Right cardiac atrium (tissue), 5 donors: ENCODE results near the gene BPIFB2. TPM values are rescaled to one million over a fixed set of nuclear protein-coding genes. Genes with fewer than 3 reads are reported as not detected.

Experiments
- ATAC-seq, 2 donors: fragments of 200-7000 bp; cut with Tn5 transposase; one replicate each; pipeline versions ENCODE4 v1.8.0 to v1.9.1; 2020; ENCODE audit warnings: moderate library complexity in 2 of 2, mild to moderate bottlenecking in 1 of 2
- DNase-seq, 3 donors: peaks; one replicate each; pipeline ENCODE4 v3.0.0-alpha.2; 2020
- H3K27ac ChIP-seq: one replicate; pipeline ENCODE4 v1.5.1; 2013; ENCODE audit warnings: mild to moderate bottlenecking, low read length, control low read depth, moderate library complexity
- H3K27me3 ChIP-seq: one replicate; pipeline ENCODE4 v1.6.1; 2013; ENCODE audit not compliant: control insufficient read depth, insufficient read depth
- H3K4me1 ChIP-seq: one replicate; pipeline ENCODE4 v1.6.1; 2013; ENCODE audit warnings: low read length; ENCODE audit not compliant: control insufficient read depth, insufficient read depth
- H3K4me3 ChIP-seq: one replicate; pipeline ENCODE4 v1.5.1; 2013; ENCODE audit warnings: low read length, control low read depth
- H3K9me3 ChIP-seq: one replicate; pipeline ENCODE4 v1.6.1; 2013; ENCODE audit warnings: low read length; ENCODE audit not compliant: control insufficient read depth
- WGBS: extraction: QIAGEN DNeasy Blood & Tissue Kit; methylation state at CpG from one replicate; pipeline ENCODE4 v1.1.7; 2013; 5-methylcytosine and 5-hydroxymethylcytosine counted together
- intact Hi-C, 4 donors: fragments of 100-400 bp; cut with DNase I; formaldehyde crosslinking; loops; one replicate each; pipeline versions ENCODE4 v1.11.0 to v1.14.0; 2022 to 2023
- polyA plus RNA-seq: library from polyadenylated mRNA; stranded (reverse); fragments of 200-250 nt; gene quantifications from one replicate; pipeline ENCODE4 v1.2.3, GENCODE V29; 2013
- total RNA-seq, 4 donors: library from RNA; stranded (reverse); fragmentation: NEBNext Ultra II Directional; extraction: Animal tissue kit (Norgen Biotek cat#: 25700); gene quantifications; one replicate each; pipeline ENCODE4 v1.2.1, GENCODE V29; 2021
- donor health status: healthy with polysubstance abuse.
- donor health status: DM: no; HTN: yes; CAD: no.
- donor health status: DM: no; HTN: no; CAD: no.
- donor health status: DM: no; HTN: yes; CAD: no; lungs with severe emphysema.
- donor health status: DM: yes; HTN: yes; CAD: no.

Gene BPIFB2
- total and polyA plus RNA-seq, 5 donors, result not detected

GRCh38 chr20:33004141-33004751 is 3.3 kb upstream of the BPIFB2 start, which contains the start of gene SUN5:
TSS of gene SUN5 (minus strand) at chr20:33004433. CDS start at chr20:33004340, 93 bp downstream.
- H3K4me3 ChIP-seq, result no peak within 1 kb of the TSS
- ATAC-seq (no peak), DNase-seq (no peak)
- H3K4me1 ChIP-seq, result no peaks in the 10 kb centered on the region
- H3K27me3 ChIP-seq, result no peaks in the 10 kb centered on the region
- H3K27ac ChIP-seq, result no peak within 1 kb of the TSS
- intact Hi-C loops, result no loop called here
- WGBS, result 80% methylated on average over 6 of the region's 6 CpGs
- H3K9me3 ChIP-seq, result no peaks in the 10 kb centered on the region

GRCh38 chr20:33005132-33005566 is 2.4 kb upstream of the BPIFB2 start:
- H3K4me3 ChIP-seq, result no peak overlapping the region
- no peak overlapping the region for H3K27ac ChIP-seq
- H3K9me3 ChIP-seq, result no peaks in the 10 kb centered on the region
- intact Hi-C loops, result no loop called here
- H3K27me3 ChIP-seq, result no peaks in the 10 kb centered on the region
- ATAC-seq (no peak), DNase-seq (no peak)
- 47% methylated on average over 4 of the region's 4 CpGs for WGBS
- no peaks in the 10 kb centered on the region for H3K4me1 ChIP-seq

GRCh38 chr20:33005908-33006775 is 1.4 kb upstream of the BPIFB2 start:
- WGBS, result 75% methylated on average over 8 of the region's 8 CpGs

DNA sequence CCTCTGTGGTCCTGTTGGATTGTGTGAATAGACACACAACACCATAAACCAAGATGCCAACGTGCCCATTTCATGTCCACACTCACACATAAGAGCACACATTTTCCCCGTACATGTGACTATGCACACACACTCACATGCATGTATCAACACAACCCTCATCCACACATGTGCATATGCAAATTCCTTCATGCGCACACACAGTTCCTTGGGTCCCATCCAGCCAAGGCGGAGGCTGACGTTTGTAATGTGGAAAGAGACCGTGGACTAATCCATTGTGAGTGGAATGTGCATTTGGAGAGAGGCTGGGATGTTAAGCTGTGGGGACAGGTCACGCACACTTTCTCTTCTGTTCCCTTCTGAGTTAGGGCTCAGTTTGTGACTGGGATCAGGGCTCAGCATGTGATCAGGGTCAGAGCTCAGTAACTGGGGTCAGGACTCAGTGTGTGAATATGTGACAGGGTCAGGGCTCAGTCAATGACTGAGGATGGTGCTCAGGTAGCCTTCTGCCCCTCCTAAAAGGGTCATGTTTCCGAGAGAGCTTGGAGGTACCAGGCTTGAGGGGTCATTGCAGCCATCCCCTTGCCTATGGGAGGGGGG is 628 bp upstream of the BPIFB2 start:
- Histone ChIP-seq H3K27me3 (no peaks in the 10 kb centered on the region), H3K4me3 (no peak overlapping the region), H3K4me1 (no peaks in the 10 kb centered on the region), H3K9me3 (no peaks in the 10 kb centered on the region), H3K27ac (no peak overlapping the region)
- ATAC-seq, result no peak
- DNase-seq, result no peak
- intact Hi-C loops, result no loop called here
- 84% methylated on average over 8 of the region's 8 CpGs for WGBS

More at GRCh38 chr20:33005908-33006775, 1.4 kb upstream of the BPIFB2 start:
- Histone ChIP-seq H3K27me3 (no peaks in the 10 kb centered on the region), H3K27ac (no peak overlapping the region), H3K9me3 (no peaks in the 10 kb centered on the region), H3K4me1 (no peaks in the 10 kb centered on the region), H3K4me3 (no peak overlapping the region)
- intact Hi-C loops, result no loop called here
- DNase-seq (no peak), ATAC-seq (no peak)

DNA sequence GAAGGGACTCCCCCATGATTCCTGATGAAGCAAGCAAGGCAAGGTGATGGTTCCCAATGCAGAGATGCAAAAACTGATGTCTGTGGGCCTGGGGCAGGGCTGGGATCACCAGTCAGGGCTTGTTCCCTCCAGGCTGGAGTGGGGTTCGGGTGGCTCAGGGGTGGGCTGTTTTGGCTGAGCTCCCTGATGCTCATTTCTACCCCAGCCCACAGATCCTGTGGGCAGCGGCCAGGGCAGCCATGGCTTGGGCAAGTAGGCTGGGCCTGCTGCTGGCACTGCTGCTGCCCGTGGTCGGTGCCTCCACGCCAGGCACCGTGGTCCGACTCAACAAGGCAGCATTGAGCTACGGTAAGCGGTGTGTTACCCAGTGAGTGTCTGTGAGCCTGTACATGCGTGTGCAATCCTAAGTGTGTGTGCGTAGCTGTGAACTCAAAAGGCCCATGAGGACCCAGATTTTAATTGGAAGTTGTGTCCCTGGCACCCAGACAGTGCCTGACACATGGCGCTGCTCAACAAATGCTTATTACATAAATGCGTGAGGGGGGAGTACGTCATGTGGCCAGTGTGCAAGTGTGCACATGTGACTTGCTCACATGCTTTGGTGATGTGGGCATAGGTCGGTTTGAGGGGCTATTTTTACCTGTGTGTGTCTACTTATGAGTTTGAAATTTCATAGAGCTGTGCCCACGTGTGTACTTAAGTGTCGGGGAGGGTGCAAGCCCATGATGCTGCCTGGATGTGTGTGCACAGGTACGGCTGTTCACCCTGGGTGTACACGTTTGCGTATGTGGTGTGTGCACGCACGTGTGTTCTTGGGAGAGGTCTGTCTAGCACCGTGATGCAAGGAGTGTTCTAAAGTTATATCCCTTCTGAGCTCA is 1.1 kb downstream of the BPIFB2 start:
- 85% methylated on average over 23 of the region's 23 CpGs for WGBS
- no peak overlapping the region for H3K4me3 ChIP-seq
- DNase-seq (no peak), ATAC-seq (no peak)
- no peaks in the 10 kb centered on the region for H3K9me3 ChIP-seq
- H3K27me3 ChIP-seq, result no peaks in the 10 kb centered on the region
- intact Hi-C loops, result no loop called here
- no peaks in the 10 kb centered on the region for H3K4me1 ChIP-seq
- H3K27ac ChIP-seq, result no peak overlapping the region

GRCh38 chr20:33009214-33010132 is 2.0 kb downstream of the BPIFB2 start:
- H3K4me3 ChIP-seq, result no peak overlapping the region
- 52% methylated on average over 19 of the region's 19 CpGs for WGBS
- no peaks in the 10 kb centered on the region for H3K27me3 ChIP-seq
- H3K4me1 ChIP-seq, result no peaks in the 10 kb centered on the region
- intact Hi-C loops, result no loop called here
- DNase-seq (no peak), ATAC-seq (no peak)
- no peak overlapping the region for H3K27ac ChIP-seq
- H3K9me3 ChIP-seq, result no peaks in the 10 kb centered on the region

- H3K27me3 ChIP-seq, result no peaks in the 10 kb centered on the region
- intact Hi-C loops, result no loop called here
- H3K4me1 ChIP-seq, result no peaks in the 10 kb centered on the region
- no peak overlapping the region for H3K27ac ChIP-seq
- no peak overlapping the region for H3K4me3 ChIP-seq
- ATAC-seq, result no peak
- 79% methylated on average over 5 of the region's 5 CpGs for WGBS
- no peak for DNase-seq
- no peaks in the 10 kb centered on the region for H3K9me3 ChIP-seq
These were observed 2.6 kb downstream of the BPIFB2 start for GRCh38 chr20:33010133-33010504.

GRCh38 chr20:33010674-33011449 is 3.4 kb downstream of the BPIFB2 start:
- Histone ChIP-seq H3K4me3 (no peak overlapping the region), H3K4me1 (no peaks in the 10 kb centered on the region), H3K9me3 (no peaks in the 10 kb centered on the region), H3K27ac (no peak overlapping the region), H3K27me3 (no peaks in the 10 kb centered on the region)
- 83% methylated on average over 8 of the region's 8 CpGs for WGBS
- no peak for ATAC-seq
- intact Hi-C loops, result no loop called here
- no peak for DNase-seq

- WGBS, result 80% methylated on average over 15 of the region's 15 CpGs
- DNase-seq (no peak), ATAC-seq (no peak)
- no peak overlapping the region for H3K4me3 ChIP-seq
- no peaks in the 10 kb centered on the region for H3K27me3 ChIP-seq
- intact Hi-C loops, result no loop called here
- H3K27ac ChIP-seq, result no peak overlapping the region
- H3K9me3 ChIP-seq, result no peaks in the 10 kb centered on the region
- no peaks in the 10 kb centered on the region for H3K4me1 ChIP-seq
These were observed 5.1 kb downstream of the BPIFB2 start for GRCh38 chr20:33012327-33013189.
